HG03457 (cell line): ENCODE results near the gene CEACAM1.
"Not testable (repeated sequence)": the region's sequence is repeated elsewhere in the genome, so short reads cannot be mapped to it uniquely, and the experiment has no call there.

Experiments used
- ATAC-seq: cut with Tn5 transposase; IDR thresholded peaks from one replicate; pipeline ENCODE4 v1.9.1; 2021; ENCODE audit warnings: moderate number of reproducible peaks; ENCODE audit not compliant: unreplicated experiment

The CEACAM1 gene

DNA sequence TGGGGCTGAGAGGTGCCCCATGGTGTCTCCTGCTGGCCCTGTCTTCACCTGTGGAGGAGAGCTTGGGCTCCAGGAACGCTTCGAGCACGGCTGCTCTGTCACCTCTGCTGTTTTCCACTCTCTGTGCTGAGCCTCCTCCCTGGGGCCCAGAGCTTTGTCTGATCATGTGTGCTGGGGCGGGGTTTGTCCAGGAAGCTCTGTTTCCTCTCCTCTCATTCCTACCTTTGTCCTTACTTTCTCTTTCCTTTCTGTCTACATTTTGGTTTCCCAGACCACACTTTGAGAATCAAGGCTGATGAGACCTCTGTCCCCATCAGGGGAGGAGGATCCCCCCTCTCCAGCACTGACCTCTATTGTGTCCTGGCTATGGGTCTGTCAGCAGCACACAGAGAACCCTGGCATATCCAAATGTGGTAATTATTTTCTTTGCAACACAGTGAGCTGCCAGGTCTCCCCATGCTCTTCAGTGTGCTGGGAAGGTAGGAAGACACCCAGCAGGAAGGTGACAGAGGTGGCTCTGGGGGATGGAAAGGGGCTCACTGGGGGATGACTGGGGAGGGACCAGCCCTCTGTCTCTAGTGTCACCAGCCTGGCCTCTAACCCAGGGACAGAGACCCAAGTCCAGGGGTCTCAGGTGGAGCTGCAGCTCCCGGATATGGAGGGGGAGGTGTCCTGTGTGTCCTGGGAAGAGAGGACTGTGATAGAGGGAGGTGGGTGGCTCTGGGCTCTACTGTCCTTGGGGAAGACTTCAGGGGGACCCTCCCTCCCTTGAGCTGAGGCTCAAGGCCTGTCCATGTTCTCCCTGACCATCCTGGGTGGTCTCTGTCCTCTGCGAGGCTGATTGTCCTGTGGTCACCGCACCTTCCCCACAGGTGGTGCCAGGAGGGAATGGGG is at the start of gene CEACAM1:
Gene CEACAM1, minus strand, starts transcription at position 128 of the 894 bp plus-strand sequence. Its CDS starts 107 bp downstream, at position 21.
- ATAC-seq, result no peak

DNA sequence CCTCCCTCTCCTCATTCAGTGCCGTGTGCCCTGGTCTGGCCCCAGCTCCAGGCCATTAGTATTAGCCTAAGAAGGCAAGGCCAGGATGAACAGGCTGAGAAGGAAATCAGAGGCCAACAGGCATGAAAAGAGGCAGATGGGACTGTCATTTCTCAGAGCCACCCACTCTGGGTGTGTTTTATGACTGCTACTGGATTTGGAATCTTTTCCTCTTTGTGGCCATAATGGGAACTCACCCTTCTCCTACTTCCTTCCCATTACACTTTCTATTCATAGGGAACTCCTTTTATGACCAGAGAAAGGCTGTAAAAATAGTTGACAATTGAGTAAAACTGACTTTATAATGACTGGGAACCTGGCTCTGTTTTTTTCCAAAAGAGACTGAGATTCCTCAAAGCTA is 48.7 kb upstream of the CEACAM1 start:
- ATAC-seq, result no peak

DNA sequence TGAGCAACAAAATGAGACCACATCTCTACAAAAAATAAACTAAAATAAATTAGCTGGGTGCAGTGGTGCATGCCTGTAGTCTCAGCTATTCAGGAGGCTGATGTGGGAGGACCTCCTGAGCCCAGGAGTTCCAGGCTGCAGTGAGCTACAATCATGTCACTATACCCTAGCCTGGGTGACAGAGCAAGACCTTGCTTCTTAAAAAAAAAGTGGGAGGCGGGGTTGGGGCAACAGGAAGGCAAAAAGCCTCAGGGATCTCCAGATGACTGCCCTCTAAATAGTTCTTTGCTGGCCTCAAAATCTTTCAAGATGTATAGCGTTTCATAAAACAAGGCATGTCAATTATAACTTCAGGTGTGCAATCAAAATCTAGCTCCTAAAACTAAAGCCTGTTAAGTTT is 48.0 kb upstream of the CEACAM1 start:
- no peak for ATAC-seq

DNA sequence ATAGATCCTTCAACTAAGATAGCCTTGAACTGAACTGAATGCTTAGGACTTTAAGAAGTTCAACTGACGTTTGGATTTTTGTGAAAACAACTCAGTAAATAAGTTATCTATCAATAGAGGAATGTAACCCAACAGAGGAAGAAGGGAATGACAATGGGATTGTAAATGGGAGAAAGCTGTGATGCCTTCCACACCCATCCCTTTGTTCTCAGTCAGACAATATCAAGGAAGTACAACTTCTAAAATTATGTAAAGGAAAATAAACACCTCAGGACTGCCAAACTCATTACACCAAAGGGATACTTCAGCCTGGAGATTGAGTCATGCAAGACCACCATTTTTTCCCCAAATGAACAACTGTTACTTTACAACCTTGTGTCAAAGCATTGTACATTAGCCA is 45.4 kb upstream of the CEACAM1 start:
- no peak for ATAC-seq

GRCh38 chr19:42571116-42571515 is 42.8 kb upstream of the CEACAM1 start:
- ATAC-seq, result no peak

- ATAC-seq, result no peak
These were observed 40.9 kb upstream of the CEACAM1 start for GRCh38 chr19:42569193-42569592.

GRCh38 chr19:42568006-42568405 is 39.7 kb upstream of the CEACAM1 start:
- no peak for ATAC-seq

DNA sequence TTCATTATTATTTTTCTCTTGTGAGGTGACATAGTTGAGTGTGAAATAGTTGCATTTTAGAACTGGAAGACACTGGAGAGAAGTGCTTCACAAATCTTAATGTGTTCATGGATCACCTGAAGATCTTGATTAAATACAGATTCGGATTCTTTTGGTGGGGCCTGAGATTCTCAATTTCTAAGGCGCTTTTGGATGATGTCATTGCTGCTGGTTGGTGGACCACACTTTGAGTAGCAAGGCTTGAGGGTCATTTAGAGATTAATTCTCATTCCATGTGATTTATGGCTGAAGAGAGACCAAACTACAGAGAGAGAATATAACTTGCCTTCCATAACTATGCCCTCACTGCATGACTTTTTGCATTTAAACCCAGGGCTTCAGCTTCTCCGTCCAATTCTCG is 39.3 kb upstream of the CEACAM1 start:
- no peak for ATAC-seq

GRCh38 chr19:42563352-42564210 is 35.3 kb upstream of the CEACAM1 start:
- ATAC-seq, result no peak

DNA sequence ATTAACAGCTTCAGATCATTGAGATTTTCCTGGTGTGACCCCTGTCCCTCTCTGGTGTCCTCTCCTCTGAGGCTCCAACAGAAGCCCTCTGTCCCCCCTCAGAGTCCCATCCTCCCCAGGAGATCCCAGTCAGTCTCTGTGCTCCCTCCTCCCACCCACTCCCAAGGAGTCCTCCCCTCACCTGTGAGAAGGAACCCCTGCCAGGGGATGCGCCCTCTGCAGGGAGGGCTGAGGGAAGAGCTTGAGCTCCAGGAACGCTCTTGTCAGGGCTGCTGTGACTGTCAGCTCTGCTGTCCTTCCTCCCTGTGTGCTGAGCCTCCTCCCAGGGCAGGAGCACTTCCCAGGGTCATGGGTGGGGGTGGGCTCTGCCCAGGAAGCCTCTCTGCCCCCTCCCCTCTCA is 33.2 kb upstream of the CEACAM1 start:
- ATAC-seq, result no peak

DNA sequence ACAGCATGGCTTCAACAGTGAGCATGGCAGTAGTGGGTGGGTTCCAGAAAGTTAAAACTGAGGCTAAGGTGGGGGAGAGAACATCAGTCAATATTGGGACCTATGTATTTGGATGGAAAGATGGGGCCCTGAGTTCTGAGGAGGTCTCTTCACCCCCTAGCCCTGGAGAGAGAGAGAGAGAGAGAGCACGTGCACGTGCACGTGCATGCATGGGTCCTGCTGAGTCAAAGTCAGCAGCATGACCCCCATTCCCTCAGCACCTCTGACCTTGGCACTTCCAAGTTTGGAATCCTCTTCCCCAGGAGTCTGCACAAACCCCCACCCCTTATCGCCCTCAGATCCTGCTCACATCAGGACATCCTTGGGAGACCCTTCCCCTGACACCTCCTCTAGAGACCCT is 32.5 kb upstream of the CEACAM1 start:
- no peak for ATAC-seq

DNA sequence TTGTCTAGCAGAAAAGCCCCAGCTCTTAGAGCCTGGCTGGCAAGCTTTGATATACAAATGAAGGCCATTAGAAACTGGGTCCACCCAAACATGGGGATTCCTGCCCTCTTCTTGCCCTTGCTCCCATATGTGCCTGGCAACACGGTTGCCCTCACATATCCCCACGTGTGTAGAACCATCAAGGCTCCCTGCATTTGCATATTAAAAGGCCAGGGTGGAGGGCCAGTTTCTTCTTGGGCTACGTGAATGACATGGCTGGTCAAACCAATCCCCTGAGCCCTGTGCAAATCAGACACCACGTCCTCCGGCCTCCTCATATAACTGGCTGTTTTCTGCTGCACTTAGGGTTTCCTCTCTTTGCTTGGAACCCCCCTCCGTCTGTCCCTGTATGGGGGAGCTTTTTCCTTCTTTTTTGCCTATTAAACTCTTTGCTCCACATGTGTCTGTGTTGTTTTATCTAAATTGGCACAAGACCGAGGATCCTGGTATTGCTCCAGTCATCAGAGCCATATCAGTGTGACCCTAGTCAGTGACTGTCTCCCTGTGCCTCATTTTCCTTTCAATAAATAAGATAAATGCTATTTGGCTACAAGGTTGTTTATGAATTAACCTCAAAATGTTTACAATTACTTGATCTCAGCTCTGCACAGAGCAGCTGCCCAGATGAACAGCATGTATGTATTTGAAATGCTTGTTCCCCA is 30.3 kb upstream of the CEACAM1 start:
- ATAC-seq, result no peak

DNA sequence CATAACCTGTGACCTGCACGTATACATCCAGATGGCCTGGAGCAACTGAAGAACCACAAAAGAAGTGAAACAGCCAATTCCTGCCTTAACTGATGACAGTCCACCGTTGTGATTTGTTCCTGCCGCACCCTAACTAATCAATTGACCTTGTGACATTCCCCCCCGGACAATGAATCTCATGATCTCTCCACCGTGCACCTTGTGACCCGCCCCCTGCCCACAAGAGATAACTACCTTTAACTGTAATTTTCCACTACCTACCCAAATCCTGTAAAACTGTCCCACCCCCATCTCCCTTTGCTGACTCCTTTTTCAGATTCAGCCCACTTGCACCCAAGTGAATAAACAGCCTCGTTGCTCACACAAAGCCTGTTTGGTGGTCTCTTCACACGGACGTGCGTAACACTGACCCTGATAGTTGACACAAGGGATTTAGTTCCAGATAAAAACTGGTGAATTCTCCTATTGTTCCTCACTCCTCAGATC is 29.1 kb upstream of the CEACAM1 start:
- not testable (repeated sequence) for ATAC-seq

DNA sequence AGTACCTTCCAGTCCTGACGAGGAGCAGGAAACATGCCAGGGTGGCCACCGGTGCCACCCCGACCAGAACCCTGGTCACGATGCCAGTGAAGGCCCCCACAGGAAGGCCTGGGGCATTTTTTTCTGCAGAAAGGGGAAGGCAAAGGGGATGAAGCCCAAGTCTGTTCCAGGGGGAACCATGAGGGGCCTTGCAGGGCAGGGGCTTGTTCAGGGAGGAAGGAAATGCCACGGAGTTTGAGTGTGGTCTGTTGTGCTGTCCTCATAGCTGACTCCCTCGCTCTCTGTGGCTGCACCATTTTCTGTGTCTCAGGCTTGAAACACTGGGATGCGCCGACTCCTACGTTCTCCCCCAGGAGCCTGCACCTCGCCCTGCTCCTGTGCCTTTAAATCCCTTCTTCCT is 27.5 kb upstream of the CEACAM1 start:
- no peak for ATAC-seq

GRCh38 chr19:42555317-42555716 is 27.0 kb upstream of the CEACAM1 start:
- ATAC-seq, result no peak

DNA sequence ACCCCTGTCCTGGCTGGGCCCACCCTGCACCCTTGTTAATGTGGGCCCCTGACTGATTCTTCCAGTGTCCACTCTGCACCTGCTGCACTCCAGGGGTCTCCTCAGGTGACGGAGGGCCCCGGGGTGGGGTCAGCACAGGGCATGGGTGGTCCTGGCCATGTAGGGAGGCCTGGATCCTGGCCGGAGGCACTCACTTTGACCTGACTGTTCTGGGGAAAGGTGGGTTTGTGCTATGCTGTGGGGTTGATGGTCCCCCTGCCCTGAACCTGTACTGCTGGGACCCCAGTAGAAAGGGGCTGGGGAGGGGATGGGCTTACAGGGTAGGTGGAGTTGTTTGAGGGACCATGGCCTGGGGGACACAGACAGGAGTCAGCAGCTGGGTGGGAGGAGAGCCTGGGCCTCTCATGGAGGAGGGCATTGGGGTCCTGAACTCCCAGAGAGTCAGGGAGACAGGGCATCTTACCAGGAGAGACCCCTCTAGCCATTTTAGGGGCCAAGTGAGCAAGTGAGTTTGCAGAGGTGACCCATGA is 25.8 kb upstream of the CEACAM1 start:
- ATAC-seq, result no peak

DNA sequence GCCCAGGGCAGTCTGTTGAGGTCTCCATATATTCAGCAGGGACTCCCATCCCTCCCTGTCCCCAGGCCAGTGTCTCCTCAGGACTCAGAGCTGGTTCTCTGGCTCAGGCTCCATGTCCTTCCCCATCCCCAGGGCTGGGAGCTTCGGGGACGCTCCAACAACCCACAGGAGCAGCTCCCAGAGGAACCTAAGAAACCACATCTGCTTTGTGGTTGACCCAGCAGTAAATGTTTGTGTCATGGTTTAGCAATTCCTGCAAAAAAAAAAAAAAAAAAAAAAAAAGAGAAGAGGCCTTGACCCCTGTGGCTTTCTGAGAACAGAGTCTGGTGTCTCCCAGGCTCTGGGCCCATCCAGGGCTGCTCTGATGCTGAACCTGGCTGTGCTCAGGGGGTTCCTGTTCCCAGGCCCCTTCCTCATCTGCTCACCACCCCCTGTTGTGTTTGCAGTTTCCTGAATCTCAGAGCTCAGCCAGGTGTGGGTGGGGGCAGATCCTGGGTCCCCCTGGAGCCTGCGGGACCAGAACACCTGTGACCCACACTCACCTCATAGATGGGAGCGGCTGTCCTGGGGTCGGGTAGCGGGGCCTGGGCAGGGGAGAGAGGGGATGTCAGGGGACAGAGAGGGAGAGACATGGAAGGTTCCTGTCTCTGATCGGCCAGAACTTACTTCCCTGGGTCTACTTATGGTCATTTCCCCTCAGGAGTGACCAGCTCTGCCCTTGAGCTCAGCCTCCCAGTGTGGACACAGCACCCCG is 25.2 kb upstream of the CEACAM1 start:
- ATAC-seq, result no peak

DNA sequence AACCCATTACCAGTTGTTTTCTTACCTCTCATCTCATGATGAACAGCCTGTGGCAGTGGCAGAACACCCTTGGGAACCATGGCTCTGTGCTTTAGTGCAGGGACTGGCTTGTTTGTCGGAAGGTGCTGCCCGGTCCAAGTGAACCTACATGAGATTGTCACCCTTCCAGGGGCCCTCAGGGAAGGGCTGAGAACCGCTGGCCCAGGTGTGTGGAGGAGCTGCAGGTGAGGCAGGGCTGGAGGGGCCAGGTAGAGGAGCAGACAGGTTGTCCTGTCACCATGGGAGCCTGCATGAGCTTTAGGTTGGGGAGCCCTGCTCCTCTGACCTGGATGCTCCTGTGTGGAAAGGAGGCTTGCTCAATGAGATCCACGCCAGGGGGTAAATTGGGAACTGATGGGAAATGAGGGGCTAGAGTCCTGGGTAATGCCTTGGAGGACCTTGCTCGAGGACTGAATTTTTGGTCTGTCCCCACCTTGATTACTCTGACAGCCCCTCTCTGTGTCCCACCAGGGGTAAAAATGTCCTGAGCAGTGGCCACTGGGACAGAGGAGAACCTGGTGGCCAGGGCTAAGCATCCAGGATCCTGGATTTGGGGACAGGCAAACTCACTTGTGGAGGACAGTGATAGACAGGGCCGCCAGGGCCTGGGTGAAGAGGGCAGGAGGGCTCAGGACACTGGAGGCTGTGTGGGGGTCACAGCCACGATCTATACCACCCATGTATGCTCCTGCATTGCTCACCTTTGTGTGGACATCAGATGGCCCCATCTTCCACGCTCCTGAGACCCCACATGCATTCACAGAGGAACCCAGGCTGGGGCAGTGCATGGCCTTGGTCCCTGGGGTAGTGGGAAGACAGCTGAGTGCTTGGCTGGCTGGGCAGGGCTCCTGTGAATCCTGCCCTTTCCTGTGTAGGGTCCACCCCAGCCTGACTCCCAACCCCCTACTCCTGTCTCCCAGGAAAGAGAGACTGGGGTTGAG is 24.1 kb upstream of the CEACAM1 start:
- no peak for ATAC-seq

DNA sequence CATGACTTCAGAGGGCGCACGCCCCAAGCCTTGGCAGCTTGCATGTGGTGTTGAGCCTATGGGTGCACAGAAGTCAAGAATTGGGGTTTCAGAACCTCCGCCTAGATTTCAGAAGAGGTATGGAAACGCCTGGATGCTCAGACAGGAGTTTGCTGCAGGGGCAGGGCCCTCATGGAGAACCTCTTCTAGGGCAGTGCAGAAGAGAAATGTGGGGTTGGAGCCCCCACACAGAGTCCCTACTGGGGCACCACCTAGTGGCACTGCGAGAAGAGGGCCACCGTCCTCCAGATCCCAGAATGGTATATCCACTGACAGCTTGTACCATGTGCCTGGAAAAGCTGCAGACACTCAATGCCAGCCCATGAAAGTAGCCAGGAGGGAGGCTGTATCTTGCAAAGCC is 22.2 kb upstream of the CEACAM1 start:
- not testable (repeated sequence) for ATAC-seq
